Loucy (cell line): ENCODE measurements around the gene TMPRSS11B.

Source experiments
- H2AFZ ChIP-seq: fragments of 200-600 bp; sonication (generic); 2 replicates; pipeline ENCODE4 v1.6.0; 2016; ENCODE audit warnings: antibody characterized with exemption, mild to moderate bottlenecking, low read length, moderate library complexity
- H3F3A ChIP-seq: fragments of 200-600 bp; 2 replicates; pipeline ENCODE4 v1.6.0; 2016; ENCODE audit warnings: antibody characterized with exemption, low read depth, mild to moderate bottlenecking
- H3K27me3 ChIP-seq: fragments of 200-600 bp; sonication (generic); 2 replicates; pipeline ENCODE4 v1.6.1; 2014; ENCODE audit warnings: low read length, mild to moderate bottlenecking; ENCODE audit not compliant: insufficient read depth, poor library complexity, severe bottlenecking
- H3K36me3 ChIP-seq: fragments of 200-600 bp; sonication (generic); 2 replicates; pipeline ENCODE4 v1.6.1; 2016; ENCODE audit warnings: low read length; ENCODE audit not compliant: insufficient read depth
- H3K4me1 ChIP-seq: fragments of 200-600 bp; sonication (generic); 2 replicates; pipeline ENCODE4 v1.5.1; 2014; ENCODE audit warnings: low read length, mild to moderate bottlenecking; ENCODE audit not compliant: insufficient read depth, poor library complexity, severe bottlenecking
- H3K4me2 ChIP-seq: fragments of 200-600 bp; sonication (generic); 2 replicates; pipeline ENCODE4 v1.6.0; 2014; ENCODE audit warnings: antibody characterized with exemption, low read length, low read depth, mild to moderate bottlenecking; ENCODE audit not compliant: poor library complexity, severe bottlenecking
- H3K4me3 ChIP-seq: fragments of 200-600 bp; sonication (generic); 2 replicates; pipeline ENCODE4 v1.5.1; 2014; ENCODE audit warnings: low read length, mild to moderate bottlenecking, mixed read lengths; ENCODE audit not compliant: poor library complexity, severe bottlenecking
- H3K79me2 ChIP-seq: fragments of 200-600 bp; sonication (generic); 2 replicates; pipeline ENCODE4 v1.6.1; 2014; ENCODE audit warnings: low read length; ENCODE audit not compliant: insufficient read depth
- H3K9ac ChIP-seq: fragments of 200-600 bp; sonication (generic); 2 replicates; pipeline ENCODE4 v1.6.0; 2014; ENCODE audit warnings: mild to moderate bottlenecking, low read depth, low read length, moderate library complexity; ENCODE audit not compliant: poor library complexity, severe bottlenecking
- H3K9me2 ChIP-seq: fragments of 200-600 bp; sonication (generic); replicated peaks from 2 replicates; pipeline ENCODE4 v1.6.1; 2016; ENCODE audit warnings: low read depth, low read length, mixed read lengths
- H3K9me3 ChIP-seq: fragments of 200-600 bp; sonication (generic); 2 replicates; pipeline ENCODE4 v1.6.1; 2014; ENCODE audit warnings: mild to moderate bottlenecking, antibody characterized with exemption, low read length, low read depth; ENCODE audit not compliant: insufficient read depth
- H4K20me1 ChIP-seq: fragments of 200-600 bp; sonication (generic); 2 replicates; pipeline ENCODE4 v1.6.0; 2014; ENCODE audit warnings: antibody characterized with exemption, low read length, mild to moderate bottlenecking; ENCODE audit not compliant: insufficient read depth, poor library complexity, severe bottlenecking
- EZH2phosphoT487 ChIP-seq: fragments of 200-600 bp; IDR thresholded peaks from 2 replicates; pipeline ENCODE4 v1.6.1; 2018; ENCODE audit warnings: antibody characterized with exemption, mild to moderate bottlenecking, moderate library complexity, borderline replicate concordance
- TF ChIP-seq, protein P1 (sequence below): fragments of 200-600 bp; sonication (generic); conservative IDR thresholded peaks from 2 replicates; pipeline ENCODE4 v1.5.1; 2014; ENCODE audit warnings: mild to moderate bottlenecking, antibody characterized with exemption, low read length

Gene TMPRSS11B

DNA sequence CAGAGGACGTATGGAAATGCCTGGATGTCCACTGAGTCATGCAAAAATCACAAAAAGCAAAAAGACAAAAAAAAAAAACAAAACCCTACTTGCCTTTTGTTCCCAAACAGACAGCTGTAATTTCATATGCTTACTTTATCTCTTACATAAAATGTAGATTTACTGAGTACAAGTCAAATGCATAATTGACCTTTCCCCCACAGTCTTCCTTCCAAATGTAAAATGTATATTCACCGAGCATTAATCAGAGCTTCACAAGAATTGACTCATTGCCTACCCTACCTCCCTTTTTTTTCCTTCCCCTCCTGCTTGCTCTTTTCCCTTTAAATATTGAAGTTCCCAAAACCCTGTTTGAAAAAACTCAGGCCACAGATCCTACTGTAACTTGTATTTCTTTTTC lies 32.5 kb upstream of the TMPRSS11B start:
- no peak for TF ChIP-seq EZH2phosphoT487
- TF ChIP-seq, protein P1, sequence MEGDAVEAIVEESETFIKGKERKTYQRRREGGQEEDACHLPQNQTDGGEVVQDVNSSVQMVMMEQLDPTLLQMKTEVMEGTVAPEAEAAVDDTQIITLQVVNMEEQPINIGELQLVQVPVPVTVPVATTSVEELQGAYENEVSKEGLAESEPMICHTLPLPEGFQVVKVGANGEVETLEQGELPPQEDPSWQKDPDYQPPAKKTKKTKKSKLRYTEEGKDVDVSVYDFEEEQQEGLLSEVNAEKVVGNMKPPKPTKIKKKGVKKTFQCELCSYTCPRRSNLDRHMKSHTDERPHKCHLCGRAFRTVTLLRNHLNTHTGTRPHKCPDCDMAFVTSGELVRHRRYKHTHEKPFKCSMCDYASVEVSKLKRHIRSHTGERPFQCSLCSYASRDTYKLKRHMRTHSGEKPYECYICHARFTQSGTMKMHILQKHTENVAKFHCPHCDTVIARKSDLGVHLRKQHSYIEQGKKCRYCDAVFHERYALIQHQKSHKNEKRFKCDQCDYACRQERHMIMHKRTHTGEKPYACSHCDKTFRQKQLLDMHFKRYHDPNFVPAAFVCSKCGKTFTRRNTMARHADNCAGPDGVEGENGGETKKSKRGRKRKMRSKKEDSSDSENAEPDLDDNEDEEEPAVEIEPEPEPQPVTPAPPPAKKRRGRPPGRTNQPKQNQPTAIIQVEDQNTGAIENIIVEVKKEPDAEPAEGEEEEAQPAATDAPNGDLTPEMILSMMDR: no peak
- no peak overlapping the region for H2AFZ ChIP-seq
- H3K27me3 ChIP-seq: no peaks in the 10 kb centered on the region
- no peak overlapping the region for H3K4me3 ChIP-seq
- H3K4me1 ChIP-seq: no peaks in the 10 kb centered on the region
- no peaks in the 10 kb centered on the region for H3K9me2 ChIP-seq
- H3K9me3 ChIP-seq: no peaks in the 10 kb centered on the region
- H3K4me2 ChIP-seq: no peak overlapping the region
- no peaks in the 10 kb centered on the region for H3K36me3 ChIP-seq
- H3K79me2 ChIP-seq: no peaks in the 10 kb centered on the region
- H3F3A ChIP-seq: no peaks in the 10 kb centered on the region
- no peaks in the 10 kb centered on the region for H4K20me1 ChIP-seq
- H3K9ac ChIP-seq: no peak overlapping the region

GRCh38 chr4:68277627-68278026 lies 32.1 kb upstream of the TMPRSS11B start:
- Histone ChIP-seq H3K4me2 (no peak overlapping the region), H3K4me1 (no peaks in the 10 kb centered on the region)

GRCh38 chr4:68272860-68273259 lies 27.4 kb upstream of the TMPRSS11B start:
- Histone ChIP-seq H4K20me1 (no peaks in the 10 kb centered on the region), H3K9me3 (no peaks in the 10 kb centered on the region), H3K9ac (no peak overlapping the region), H3K9me2 (no peaks in the 10 kb centered on the region), H3F3A (no peaks in the 10 kb centered on the region), H3K36me3 (no peaks in the 10 kb centered on the region), H2AFZ (no peak overlapping the region), H3K79me2 (no peaks in the 10 kb centered on the region), H3K4me2 (no peak overlapping the region), H3K4me1 (no peaks in the 10 kb centered on the region), H3K4me3 (no peak overlapping the region), H3K27me3 (no peaks in the 10 kb centered on the region)
- TF ChIP-seq, protein P1: no peak
- TF ChIP-seq EZH2phosphoT487: no peak

More at GRCh38 chr4:68277627-68278026, 32.1 kb upstream of the TMPRSS11B start:
- H3K9ac ChIP-seq: no peak overlapping the region
- no peaks in the 10 kb centered on the region for H3K9me3 ChIP-seq
- no peaks in the 10 kb centered on the region for H3K36me3 ChIP-seq
- H3K27me3 ChIP-seq: no peaks in the 10 kb centered on the region
- TF ChIP-seq, protein P1: no peak
- no peak for TF ChIP-seq EZH2phosphoT487
- no peaks in the 10 kb centered on the region for H3K79me2 ChIP-seq
- H2AFZ ChIP-seq: no peak overlapping the region
- H3K9me2 ChIP-seq: no peaks in the 10 kb centered on the region
- H4K20me1 ChIP-seq: no peaks in the 10 kb centered on the region
- H3K4me3 ChIP-seq: no peak overlapping the region
- no peaks in the 10 kb centered on the region for H3F3A ChIP-seq
